Liver (tissue), 9 donors: ENCODE results near the gene GIPC2. TPM values are rescaled to one million over a fixed set of nuclear protein-coding genes. Genes with fewer than 3 reads are reported as not detected.

Source experiments
- DNase-seq: peaks from one replicate; pipeline ENCODE4 v3.0.0-alpha.2; 2017; ENCODE audit warnings: low spot score
- H3K27ac ChIP-seq, 2 donors: one replicate each; pipeline ENCODE4 v1.7.0; 2013; ENCODE audit warnings: inconsistent platforms in 2 of 2, low read length in 2 of 2, control low read depth in 1 of 2, low read depth in 1 of 2, mild to moderate bottlenecking in 1 of 2
- H3K27me3 ChIP-seq, 4 donors: one replicate each; pipeline versions ENCODE4 v1.6.1 to v1.7.0; 2013; ENCODE audit warnings: low read length in 3 of 4, inconsistent platforms in 1 of 4, mild to moderate bottlenecking in 1 of 4, moderate library complexity in 1 of 4; ENCODE audit not compliant: control insufficient read depth in 4 of 4, insufficient read depth in 4 of 4
- H3K36me3 ChIP-seq, 4 donors: one replicate each; pipeline versions ENCODE4 v1.6.1 to v1.7.0; 2013; ENCODE audit warnings: low read length in 3 of 4, mild to moderate bottlenecking in 3 of 4, low read depth in 1 of 4, moderate library complexity in 1 of 4; ENCODE audit not compliant: control insufficient read depth in 4 of 4, insufficient read depth in 3 of 4
- H3K4me1 ChIP-seq, 4 donors: one replicate each; pipeline versions ENCODE4 v1.6.1 to v1.7.0; 2013; ENCODE audit warnings: low read length in 3 of 4, mild to moderate bottlenecking in 3 of 4, moderate library complexity in 1 of 4; ENCODE audit not compliant: control insufficient read depth in 4 of 4, insufficient read depth in 4 of 4
- H3K4me3 ChIP-seq, 3 donors: one replicate each; pipeline versions ENCODE4 v1.6.1 to v1.7.0; 2013; ENCODE audit warnings: low read length in 3 of 3, control low read depth in 1 of 3, low read depth in 1 of 3, mild to moderate bottlenecking in 1 of 3
- H3K9ac ChIP-seq, 2 donors: one replicate each; pipeline ENCODE4 v1.7.0; 2013; ENCODE audit warnings: low read length in 2 of 2, mild to moderate bottlenecking in 2 of 2, moderate library complexity in 2 of 2, control low read depth in 1 of 2, low read depth in 1 of 2
- H3K9me3 ChIP-seq, 4 donors: one replicate each; pipeline versions ENCODE4 v1.6.1 to v1.7.0; 2013; ENCODE audit warnings: low read length in 3 of 4; ENCODE audit not compliant: control insufficient read depth in 4 of 4
- EGR1 ChIP-seq, 2 donors: IDR thresholded peaks; 2 replicates each; pipeline ENCODE4 v1.6.1; 2016 to 2018; ENCODE audit warnings: antibody characterized with exemption in 2 of 2, low read depth in 2 of 2
- FOXA1 ChIP-seq: IDR thresholded peaks from 2 replicates; pipeline ENCODE4 v1.6.1; 2016; ENCODE audit warnings: antibody characterized with exemption
- FOXA2 ChIP-seq: IDR thresholded peaks from 2 replicates; pipeline ENCODE4 v1.6.1; 2016; ENCODE audit warnings: antibody characterized with exemption
- GABPA ChIP-seq, 2 donors: IDR thresholded peaks in 1 of 2; conservative IDR thresholded peaks in 1 of 2; 2 replicates each; pipeline ENCODE4 v1.6.1; 2016; ENCODE audit warnings: antibody characterized with exemption in 2 of 2, mild to moderate bottlenecking in 1 of 2, moderate library complexity in 1 of 2
- HNF4A ChIP-seq, 2 donors: conservative IDR thresholded peaks; 2 replicates each; pipeline ENCODE4 v1.6.1; 2016; ENCODE audit warnings: antibody characterized with exemption in 2 of 2, mild to moderate bottlenecking in 2 of 2
- HNF4G ChIP-seq: IDR thresholded peaks from 2 replicates; pipeline ENCODE4 v1.6.1; 2016; ENCODE audit warnings: antibody characterized with exemption
- JUND ChIP-seq, 2 donors: IDR thresholded peaks; 2 replicates each; pipeline ENCODE4 v1.6.1; 2016; ENCODE audit warnings: antibody characterized with exemption in 2 of 2
- NR2F2 ChIP-seq: IDR thresholded peaks from 2 replicates; pipeline ENCODE4 v1.6.1; 2016; ENCODE audit warnings: antibody characterized with exemption
- RAD21 ChIP-seq, 2 donors: IDR thresholded peaks; 2 replicates each; pipeline ENCODE4 v1.6.1; 2016; ENCODE audit warnings: antibody characterized with exemption in 2 of 2, mild to moderate bottlenecking in 2 of 2
- RXRA ChIP-seq, 2 donors: IDR thresholded peaks; 2 replicates each; pipeline ENCODE4 v1.6.1; 2017 to 2018; ENCODE audit warnings: antibody characterized with exemption in 2 of 2, mild to moderate bottlenecking in 1 of 2
- SP1 ChIP-seq: IDR thresholded peaks from 2 replicates; pipeline ENCODE4 v1.6.1; 2018; ENCODE audit warnings: antibody characterized with exemption, mild to moderate bottlenecking
- YY1 ChIP-seq: IDR thresholded peaks from 2 replicates; pipeline ENCODE4 v1.6.1; 2016; ENCODE audit warnings: antibody characterized with exemption, mild to moderate bottlenecking
- WGBS: extraction: QIAGEN DNeasy Blood & Tissue Kit; methylation state at CpG from one replicate; pipeline ENCODE4 v1.1.7; 2013; 5-methylcytosine and 5-hydroxymethylcytosine counted together
- polyA plus RNA-seq, 2 donors: library from polyadenylated mRNA; stranded (reverse) in 1 of 2; unstranded in 1 of 2; fragments of 200-250 nt in 1 of 2; fragments of >200 nt in 1 of 2; fragmentation: Nextera tagmentation in 1 of 2; extraction: Ambion mirVana in 1 of 2; gene quantifications; one replicate each; pipeline versions ENCODE4 v1.2.1 to v1.2.3, GENCODE V29; 2013 to 2015
- total RNA-seq, 2 donors: library from RNA; depleted of rRNA; stranded (reverse); fragments of >200 nt; gene quantifications; one replicate each; pipeline ENCODE4 v1.2.3, GENCODE V29; 2014
- TF ChIP-seq, protein P1 (sequence below): IDR thresholded peaks from 2 replicates; pipeline ENCODE4 v1.6.1; 2016; ENCODE audit warnings: antibody characterized with exemption
- TF ChIP-seq, protein P2 (sequence below): IDR thresholded peaks from 2 replicates; pipeline ENCODE4 v1.6.1; 2016; ENCODE audit warnings: antibody characterized with exemption
- TF ChIP-seq, protein P3 (sequence below): fragments of 150-350 bp; IDR thresholded peaks from 2 replicates; pipeline ENCODE4 v1.5.1; 2017; ENCODE audit warnings: improper control_type of control experiment, low read depth, low read length; ENCODE audit not compliant: missing input control
- TF ChIP-seq, protein P4 (sequence below): IDR thresholded peaks from 2 replicates; pipeline ENCODE4 v1.6.1; 2016; ENCODE audit warnings: antibody characterized with exemption
- TF ChIP-seq, protein P5 (sequence below): IDR thresholded peaks from 2 replicates; pipeline ENCODE4 v1.6.1; 2016; ENCODE audit warnings: antibody characterized with exemption, mild to moderate bottlenecking
- donor health status: healthy.
- donor health status: healthy.
- donor health status: healthy.
- donor health status: healthy.
- donor health status: healthy.

The GIPC2 gene
- total and polyA plus RNA-seq, 4 donors: 3.7 to 10.9 (median 6.4) TPM

DNA sequence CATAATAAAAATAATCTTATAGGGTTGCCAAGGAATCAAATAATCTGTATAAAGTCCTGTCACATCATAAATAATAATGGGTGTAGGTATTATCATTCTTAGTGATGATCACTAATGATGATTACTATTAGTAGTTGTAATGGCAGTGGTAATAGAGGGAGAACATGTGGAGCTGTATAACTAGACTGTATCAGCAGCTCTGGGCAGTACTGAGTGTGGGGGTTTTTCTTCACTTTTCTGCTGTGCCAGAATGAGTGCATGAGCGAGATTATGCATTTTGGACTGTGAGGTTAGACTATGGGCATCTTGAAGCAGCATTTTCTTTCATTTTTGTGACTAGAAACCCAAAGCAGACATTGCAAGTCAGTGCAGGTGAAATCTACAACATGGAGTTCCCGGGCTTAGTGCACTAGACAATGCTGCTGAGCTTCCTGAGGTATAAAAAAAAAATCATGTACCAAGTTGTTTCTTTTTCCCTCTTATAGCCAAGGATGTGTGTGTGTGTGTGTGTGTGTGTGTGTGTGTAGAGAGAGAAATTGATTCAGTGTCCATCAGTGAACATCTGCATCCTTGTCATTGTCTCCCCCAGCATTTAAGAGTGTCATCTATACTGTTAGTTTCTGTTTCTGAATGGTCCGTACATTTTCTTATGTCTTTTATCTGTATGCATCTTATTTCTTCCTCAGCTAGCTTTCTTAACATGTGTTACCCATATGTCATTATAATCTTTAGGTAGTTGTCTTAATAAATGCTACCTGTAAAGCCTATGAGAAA lies 86.6 kb downstream of the GIPC2 start:
- H3K27me3 ChIP-seq: no peaks in the 10 kb centered on the region
- DNase-seq: no peak
- WGBS: 87% methylated on average over 3 of the region's 3 CpGs
- H3K4me1 ChIP-seq: no peaks in the 10 kb centered on the region
- H3K27ac ChIP-seq: no peak overlapping the region
- H3K9me3 ChIP-seq: no peaks in the 10 kb centered on the region
- no peak overlapping the region for H3K9ac ChIP-seq
- peaks cover 0 to under 1% (median 0%) of the 10 kb centered on the region in 4 donors for H3K36me3 ChIP-seq
- no peak overlapping the region for H3K4me3 ChIP-seq
- TF ChIP-seq YY1 (no peak), HNF4A (conservative IDR thresholded peaks at IDR 0.05) (no peak), RAD21 (IDR thresholded peaks at IDR 0.05) (no peak), NR2F2 (no peak), RXRA (IDR thresholded peaks at IDR 0.05) (no peak), SP1 (no peak), EGR1 (IDR thresholded peaks at IDR 0.05; ENCODE audit: low read depth in 2 of 2) (no peak), GABPA (IDR thresholded peaks at IDR 0.05 in 1 of 2, conservative IDR thresholded peaks at IDR 0.05 in 1 of 2) (no peak), FOXA1 (no peak), HNF4G (no peak), JUND (IDR thresholded peaks at IDR 0.05) (no peak)
- TF ChIP-seq, protein P1, sequence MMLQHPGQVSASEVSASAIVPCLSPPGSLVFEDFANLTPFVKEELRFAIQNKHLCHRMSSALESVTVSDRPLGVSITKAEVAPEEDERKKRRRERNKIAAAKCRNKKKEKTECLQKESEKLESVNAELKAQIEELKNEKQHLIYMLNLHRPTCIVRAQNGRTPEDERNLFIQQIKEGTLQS: no peak
- TF ChIP-seq, protein P2, sequence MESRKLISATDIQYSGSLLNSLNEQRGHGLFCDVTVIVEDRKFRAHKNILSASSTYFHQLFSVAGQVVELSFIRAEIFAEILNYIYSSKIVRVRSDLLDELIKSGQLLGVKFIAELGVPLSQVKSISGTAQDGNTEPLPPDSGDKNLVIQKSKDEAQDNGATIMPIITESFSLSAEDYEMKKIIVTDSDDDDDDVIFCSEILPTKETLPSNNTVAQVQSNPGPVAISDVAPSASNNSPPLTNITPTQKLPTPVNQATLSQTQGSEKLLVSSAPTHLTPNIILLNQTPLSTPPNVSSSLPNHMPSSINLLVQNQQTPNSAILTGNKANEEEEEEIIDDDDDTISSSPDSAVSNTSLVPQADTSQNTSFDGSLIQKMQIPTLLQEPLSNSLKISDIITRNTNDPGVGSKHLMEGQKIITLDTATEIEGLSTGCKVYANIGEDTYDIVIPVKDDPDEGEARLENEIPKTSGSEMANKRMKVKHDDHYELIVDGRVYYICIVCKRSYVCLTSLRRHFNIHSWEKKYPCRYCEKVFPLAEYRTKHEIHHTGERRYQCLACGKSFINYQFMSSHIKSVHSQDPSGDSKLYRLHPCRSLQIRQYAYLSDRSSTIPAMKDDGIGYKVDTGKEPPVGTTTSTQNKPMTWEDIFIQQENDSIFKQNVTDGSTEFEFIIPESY: no peak
- TF ChIP-seq, protein P3, sequence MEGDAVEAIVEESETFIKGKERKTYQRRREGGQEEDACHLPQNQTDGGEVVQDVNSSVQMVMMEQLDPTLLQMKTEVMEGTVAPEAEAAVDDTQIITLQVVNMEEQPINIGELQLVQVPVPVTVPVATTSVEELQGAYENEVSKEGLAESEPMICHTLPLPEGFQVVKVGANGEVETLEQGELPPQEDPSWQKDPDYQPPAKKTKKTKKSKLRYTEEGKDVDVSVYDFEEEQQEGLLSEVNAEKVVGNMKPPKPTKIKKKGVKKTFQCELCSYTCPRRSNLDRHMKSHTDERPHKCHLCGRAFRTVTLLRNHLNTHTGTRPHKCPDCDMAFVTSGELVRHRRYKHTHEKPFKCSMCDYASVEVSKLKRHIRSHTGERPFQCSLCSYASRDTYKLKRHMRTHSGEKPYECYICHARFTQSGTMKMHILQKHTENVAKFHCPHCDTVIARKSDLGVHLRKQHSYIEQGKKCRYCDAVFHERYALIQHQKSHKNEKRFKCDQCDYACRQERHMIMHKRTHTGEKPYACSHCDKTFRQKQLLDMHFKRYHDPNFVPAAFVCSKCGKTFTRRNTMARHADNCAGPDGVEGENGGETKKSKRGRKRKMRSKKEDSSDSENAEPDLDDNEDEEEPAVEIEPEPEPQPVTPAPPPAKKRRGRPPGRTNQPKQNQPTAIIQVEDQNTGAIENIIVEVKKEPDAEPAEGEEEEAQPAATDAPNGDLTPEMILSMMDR: no peak

DNA sequence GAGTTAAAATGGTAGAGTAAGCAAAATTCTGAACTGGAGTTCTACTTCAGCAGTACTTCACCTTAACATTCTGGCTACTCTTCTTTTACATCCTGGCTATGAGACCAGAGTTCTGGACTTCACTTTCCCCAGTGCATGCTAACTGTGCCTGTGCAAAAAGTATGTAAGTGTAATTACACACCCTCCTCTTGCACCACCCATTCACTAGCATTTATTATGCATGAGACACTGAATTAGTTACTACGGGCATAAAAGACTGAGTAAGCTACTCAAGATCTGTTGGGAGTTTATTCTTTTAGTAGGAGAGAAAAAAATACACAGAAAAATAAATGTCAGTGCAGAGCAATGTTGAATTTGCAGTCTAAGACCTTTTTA lies 87.2 kb downstream of the GIPC2 start:
- TF ChIP-seq FOXA2 (no peak), HNF4G (no peak), HNF4A (conservative IDR thresholded peaks at IDR 0.05) (no peak), GABPA (IDR thresholded peaks at IDR 0.05 in 1 of 2, conservative IDR thresholded peaks at IDR 0.05 in 1 of 2) (no peak), RAD21 (IDR thresholded peaks at IDR 0.05) (no peak), FOXA1 (no peak), NR2F2 (no peak)
- TF ChIP-seq, protein P2: no peak
- TF ChIP-seq, protein P3: no peak
- TF ChIP-seq, protein P1: no peak
- TF ChIP-seq, protein P4, sequence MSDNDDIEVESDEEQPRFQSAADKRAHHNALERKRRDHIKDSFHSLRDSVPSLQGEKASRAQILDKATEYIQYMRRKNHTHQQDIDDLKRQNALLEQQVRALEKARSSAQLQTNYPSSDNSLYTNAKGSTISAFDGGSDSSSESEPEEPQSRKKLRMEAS: no peak
- TF ChIP-seq, protein P5, sequence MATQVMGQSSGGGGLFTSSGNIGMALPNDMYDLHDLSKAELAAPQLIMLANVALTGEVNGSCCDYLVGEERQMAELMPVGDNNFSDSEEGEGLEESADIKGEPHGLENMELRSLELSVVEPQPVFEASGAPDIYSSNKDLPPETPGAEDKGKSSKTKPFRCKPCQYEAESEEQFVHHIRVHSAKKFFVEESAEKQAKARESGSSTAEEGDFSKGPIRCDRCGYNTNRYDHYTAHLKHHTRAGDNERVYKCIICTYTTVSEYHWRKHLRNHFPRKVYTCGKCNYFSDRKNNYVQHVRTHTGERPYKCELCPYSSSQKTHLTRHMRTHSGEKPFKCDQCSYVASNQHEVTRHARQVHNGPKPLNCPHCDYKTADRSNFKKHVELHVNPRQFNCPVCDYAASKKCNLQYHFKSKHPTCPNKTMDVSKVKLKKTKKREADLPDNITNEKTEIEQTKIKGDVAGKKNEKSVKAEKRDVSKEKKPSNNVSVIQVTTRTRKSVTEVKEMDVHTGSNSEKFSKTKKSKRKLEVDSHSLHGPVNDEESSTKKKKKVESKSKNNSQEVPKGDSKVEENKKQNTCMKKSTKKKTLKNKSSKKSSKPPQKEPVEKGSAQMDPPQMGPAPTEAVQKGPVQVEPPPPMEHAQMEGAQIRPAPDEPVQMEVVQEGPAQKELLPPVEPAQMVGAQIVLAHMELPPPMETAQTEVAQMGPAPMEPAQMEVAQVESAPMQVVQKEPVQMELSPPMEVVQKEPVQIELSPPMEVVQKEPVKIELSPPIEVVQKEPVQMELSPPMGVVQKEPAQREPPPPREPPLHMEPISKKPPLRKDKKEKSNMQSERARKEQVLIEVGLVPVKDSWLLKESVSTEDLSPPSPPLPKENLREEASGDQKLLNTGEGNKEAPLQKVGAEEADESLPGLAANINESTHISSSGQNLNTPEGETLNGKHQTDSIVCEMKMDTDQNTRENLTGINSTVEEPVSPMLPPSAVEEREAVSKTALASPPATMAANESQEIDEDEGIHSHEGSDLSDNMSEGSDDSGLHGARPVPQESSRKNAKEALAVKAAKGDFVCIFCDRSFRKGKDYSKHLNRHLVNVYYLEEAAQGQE: no peak
- Histone ChIP-seq H3K9me3 (no peaks in the 10 kb centered on the region), H3K4me3 (no peak overlapping the region), H3K27ac (no peak overlapping the region), H3K27me3 (no peaks in the 10 kb centered on the region), H3K9ac (no peak overlapping the region), H3K36me3 (no peaks in the 10 kb centered on the region), H3K4me1 (no peaks in the 10 kb centered on the region)
- 89% methylated on average over 1 of the region's 1 CpG for WGBS
- DNase-seq: no peak
